HEK293 (cell line): Measurements from ENCODE around the gene ADD1.

Source experiments
- EGR2 ChIP-seq: fragments of 450-650 bp; formaldehyde crosslinking; IDR thresholded peaks from 2 replicates; pipeline ENCODE4 v1.5.1; 2016; ENCODE audit warnings: low read depth, missing biosample characterization, missing genetic modification characterization
- GLI2 ChIP-seq: fragments of 450-650 bp; formaldehyde crosslinking; IDR thresholded peaks from 2 replicates; pipeline ENCODE4; 2017; ENCODE audit warnings: missing biosample characterization, missing genetic modification characterization, low read depth, borderline replicate concordance
- SALL2 ChIP-seq: fragments of 450-650 bp; formaldehyde crosslinking; IDR thresholded peaks from 2 replicates; pipeline ENCODE4 v1.5.0; 2017; ENCODE audit warnings: missing biosample characterization, mild to moderate bottlenecking, missing genetic modification characterization, borderline replicate concordance
- SCRT1 ChIP-seq: fragments of 450-650 bp; formaldehyde crosslinking; IDR thresholded peaks from 2 replicates; pipeline ENCODE4 v1.5.1; 2016; ENCODE audit warnings: missing biosample characterization, missing genetic modification characterization, borderline replicate concordance
- SP7 ChIP-seq: fragments of 450-650 bp; formaldehyde crosslinking; IDR thresholded peaks from 2 replicates; pipeline ENCODE4 v1.5.1; 2016; ENCODE audit warnings: missing biosample characterization, missing genetic modification characterization
- ZFP69B ChIP-seq: fragments of 450-650 bp; formaldehyde crosslinking; IDR thresholded peaks from 2 replicates; pipeline ENCODE4 v1.5.1; 2016; ENCODE audit warnings: missing biosample characterization, missing genetic modification characterization
- ZNF10 ChIP-seq: fragments of 450-650 bp; formaldehyde crosslinking; IDR thresholded peaks from 2 replicates; pipeline ENCODE4 v1.5.1; 2017; ENCODE audit warnings: missing biosample characterization, missing genetic modification characterization
- ZNF140 ChIP-seq: fragments of 450-650 bp; formaldehyde crosslinking; IDR thresholded peaks from 2 replicates; pipeline ENCODE4 v1.5.1; 2016; ENCODE audit warnings: missing biosample characterization, missing genetic modification characterization
- ZNF155 ChIP-seq: fragments of 450-650 bp; formaldehyde crosslinking; IDR thresholded peaks from 2 replicates; pipeline ENCODE4 v1.5.1; 2016; ENCODE audit warnings: missing biosample characterization, missing genetic modification characterization
- ZNF202 ChIP-seq: fragments of 450-650 bp; formaldehyde crosslinking; IDR thresholded peaks from 2 replicates; pipeline ENCODE4 v1.5.1; 2016; ENCODE audit warnings: missing biosample characterization, missing genetic modification characterization, borderline replicate concordance
- ZNF211 ChIP-seq: fragments of 450-650 bp; formaldehyde crosslinking; IDR thresholded peaks from 2 replicates; pipeline ENCODE4 v1.5.1; 2016; ENCODE audit warnings: low read depth, missing biosample characterization, missing genetic modification characterization
- ZNF248 ChIP-seq: fragments of 450-650 bp; formaldehyde crosslinking; IDR thresholded peaks from 2 replicates; pipeline ENCODE4 v1.5.1; 2017; ENCODE audit warnings: missing biosample characterization, missing genetic modification characterization
- ZNF266 ChIP-seq: fragments of 450-650 bp; formaldehyde crosslinking; IDR thresholded peaks from 2 replicates; pipeline ENCODE4 v1.5.1; 2016; ENCODE audit warnings: missing biosample characterization, missing genetic modification characterization, low read depth
- ZNF274 ChIP-seq, 2 experiments: fragments of 200-500 bp in 1 of 2; fragments of 450-650 bp in 1 of 2; sonication (Bioruptor generic) in 1 of 2; formaldehyde crosslinking in 1 of 2; IDR thresholded peaks; 2 replicates each; pipeline versions ENCODE4 v1.5.1 to v1.6.1; 2014 to 2016; ENCODE audit warnings: borderline replicate concordance in 1 of 2, inconsistent platforms in 1 of 2, low read length in 1 of 2, missing biosample characterization in 1 of 2, missing genetic modification characterization in 1 of 2
- ZNF350 ChIP-seq: fragments of 450-650 bp; formaldehyde crosslinking; IDR thresholded peaks from 2 replicates; pipeline ENCODE4 v1.5.0; 2017; ENCODE audit warnings: missing biosample characterization, mild to moderate bottlenecking, missing genetic modification characterization
- ZNF600 ChIP-seq: fragments of 450-650 bp; formaldehyde crosslinking; IDR thresholded peaks from 2 replicates; pipeline ENCODE4 v1.5.1; 2016; ENCODE audit warnings: missing biosample characterization, missing genetic modification characterization
- ZNF623 ChIP-seq: fragments of 450-650 bp; formaldehyde crosslinking; IDR thresholded peaks from 2 replicates; pipeline ENCODE4 v1.5.1; 2016; ENCODE audit warnings: missing biosample characterization, missing genetic modification characterization
- ZNF664 ChIP-seq: fragments of 450-650 bp; formaldehyde crosslinking; IDR thresholded peaks from 2 replicates; pipeline ENCODE4 v1.5.1; 2016; ENCODE audit warnings: missing biosample characterization, missing genetic modification characterization
- ZNF747 ChIP-seq: fragments of 450-650 bp; formaldehyde crosslinking; IDR thresholded peaks from 2 replicates; pipeline ENCODE4 v1.5.1; 2016; ENCODE audit warnings: missing biosample characterization, missing genetic modification characterization
- ZNF768 ChIP-seq: fragments of 450-650 bp; formaldehyde crosslinking; IDR thresholded peaks from 2 replicates; pipeline ENCODE4 v1.5.1; 2018; ENCODE audit warnings: missing biosample characterization, mild to moderate bottlenecking, missing genetic modification characterization
- ZSCAN23 ChIP-seq: fragments of 450-650 bp; formaldehyde crosslinking; IDR thresholded peaks from 2 replicates; pipeline ENCODE4 v1.5.1; 2016; ENCODE audit warnings: missing biosample characterization, missing genetic modification characterization
- TF ChIP-seq, protein P1 (sequence below): fragments of 450-650 bp; formaldehyde crosslinking; IDR thresholded peaks from 2 replicates; pipeline ENCODE4 v1.5.1; 2016; ENCODE audit warnings: missing biosample characterization, missing genetic modification characterization, low read depth
- TF ChIP-seq, protein P2 (sequence below): fragments of 450-650 bp; formaldehyde crosslinking; IDR thresholded peaks from 2 replicates; pipeline ENCODE4 v1.5.1; 2017; ENCODE audit warnings: missing biosample characterization, missing genetic modification characterization
- TF ChIP-seq, protein P3 (sequence below): fragments of 450-650 bp; formaldehyde crosslinking; IDR thresholded peaks from 2 replicates; pipeline ENCODE4 v1.5.1; 2016; ENCODE audit warnings: missing biosample characterization, missing genetic modification characterization
- TF ChIP-seq, protein P4 (sequence below): fragments of 450-650 bp; formaldehyde crosslinking; IDR thresholded peaks from 2 replicates; pipeline ENCODE4 v1.5.1; 2016; ENCODE audit warnings: missing biosample characterization, missing genetic modification characterization
- TF ChIP-seq, protein P5 (sequence below): fragments of 450-650 bp; formaldehyde crosslinking; IDR thresholded peaks from 2 replicates; pipeline ENCODE4; 2016; ENCODE audit warnings: missing biosample characterization, missing genetic modification characterization
- TF ChIP-seq, protein P6 (sequence below): fragments of 450-650 bp; formaldehyde crosslinking; IDR thresholded peaks from 2 replicates; pipeline ENCODE4 v1.5.1; 2016; ENCODE audit warnings: missing biosample characterization, missing genetic modification characterization

ADD1 gene

DNA sequence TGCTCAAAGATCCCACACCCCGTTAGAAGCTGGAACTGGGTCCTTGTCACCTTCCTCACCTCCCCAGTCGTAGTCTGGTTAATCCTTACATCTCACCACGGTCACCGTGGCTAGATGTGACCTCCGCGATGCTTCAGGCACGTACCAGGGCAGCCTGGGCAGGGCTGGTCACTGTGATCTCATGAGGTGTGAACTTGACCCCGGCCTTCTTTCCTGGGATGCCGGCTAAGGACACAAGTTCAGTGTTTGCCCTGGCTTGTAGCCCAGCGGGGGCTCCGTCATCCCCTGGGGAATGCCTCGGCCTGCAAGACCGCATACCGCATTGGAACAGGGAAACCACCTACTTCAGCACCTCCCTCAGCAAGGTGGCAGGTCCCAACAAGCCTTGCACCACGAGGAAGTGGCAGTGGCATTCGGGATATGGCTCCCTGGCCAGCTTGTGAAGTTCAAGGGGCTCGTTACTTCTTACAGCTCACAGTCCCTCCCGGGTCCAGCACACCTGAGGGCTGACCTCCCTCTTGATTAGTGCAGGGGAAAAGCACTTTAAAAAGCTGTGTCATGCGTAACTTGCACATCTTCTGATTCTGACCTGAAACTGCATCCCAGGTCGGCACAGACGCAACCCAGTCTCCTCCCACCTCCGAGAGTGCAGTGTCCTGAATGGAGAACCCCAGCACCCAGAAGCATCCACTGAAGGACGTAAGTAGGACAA lies 93.7 kb downstream of the ADD1 start (continued):
- TF ChIP-seq, protein P1, sequence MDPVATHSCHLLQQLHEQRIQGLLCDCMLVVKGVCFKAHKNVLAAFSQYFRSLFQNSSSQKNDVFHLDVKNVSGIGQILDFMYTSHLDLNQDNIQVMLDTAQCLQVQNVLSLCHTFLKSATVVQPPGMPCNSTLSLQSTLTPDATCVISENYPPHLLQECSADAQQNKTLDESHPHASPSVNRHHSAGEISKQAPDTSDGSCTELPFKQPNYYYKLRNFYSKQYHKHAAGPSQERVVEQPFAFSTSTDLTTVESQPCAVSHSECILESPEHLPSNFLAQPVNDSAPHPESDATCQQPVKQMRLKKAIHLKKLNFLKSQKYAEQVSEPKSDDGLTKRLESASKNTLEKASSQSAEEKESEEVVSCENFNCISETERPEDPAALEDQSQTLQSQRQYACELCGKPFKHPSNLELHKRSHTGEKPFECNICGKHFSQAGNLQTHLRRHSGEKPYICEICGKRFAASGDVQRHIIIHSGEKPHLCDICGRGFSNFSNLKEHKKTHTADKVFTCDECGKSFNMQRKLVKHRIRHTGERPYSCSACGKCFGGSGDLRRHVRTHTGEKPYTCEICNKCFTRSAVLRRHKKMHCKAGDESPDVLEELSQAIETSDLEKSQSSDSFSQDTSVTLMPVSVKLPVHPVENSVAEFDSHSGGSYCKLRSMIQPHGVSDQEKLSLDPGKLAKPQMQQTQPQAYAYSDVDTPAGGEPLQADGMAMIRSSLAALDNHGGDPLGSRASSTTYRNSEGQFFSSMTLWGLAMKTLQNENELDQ, result no peak
- no peak for TF ChIP-seq ZNF155
- TF ChIP-seq ZNF211 (tag by site-specific recombination), result no peak
- TF ChIP-seq, protein P2, sequence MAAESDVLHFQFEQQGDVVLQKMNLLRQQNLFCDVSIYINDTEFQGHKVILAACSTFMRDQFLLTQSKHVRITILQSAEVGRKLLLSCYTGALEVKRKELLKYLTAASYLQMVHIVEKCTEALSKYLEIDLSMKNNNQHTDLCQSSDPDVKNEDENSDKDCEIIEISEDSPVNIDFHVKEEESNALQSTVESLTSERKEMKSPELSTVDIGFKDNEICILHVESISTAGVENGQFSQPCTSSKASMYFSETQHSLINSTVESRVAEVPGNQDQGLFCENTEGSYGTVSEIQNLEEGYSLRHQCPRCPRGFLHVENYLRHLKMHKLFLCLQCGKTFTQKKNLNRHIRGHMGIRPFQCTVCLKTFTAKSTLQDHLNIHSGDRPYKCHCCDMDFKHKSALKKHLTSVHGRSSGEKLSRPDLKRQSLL (tag by site-specific recombination), result no peak
- no peak for TF ChIP-seq ZNF274 (IDR thresholded peaks at IDR 0.05; ENCODE audit: low read length)
- no peak for TF ChIP-seq ZNF274 (tag by site-specific recombination; IDR thresholded peaks at IDR 0.05; ENCODE audit: borderline replicate concordance)
- TF ChIP-seq, protein P3, sequence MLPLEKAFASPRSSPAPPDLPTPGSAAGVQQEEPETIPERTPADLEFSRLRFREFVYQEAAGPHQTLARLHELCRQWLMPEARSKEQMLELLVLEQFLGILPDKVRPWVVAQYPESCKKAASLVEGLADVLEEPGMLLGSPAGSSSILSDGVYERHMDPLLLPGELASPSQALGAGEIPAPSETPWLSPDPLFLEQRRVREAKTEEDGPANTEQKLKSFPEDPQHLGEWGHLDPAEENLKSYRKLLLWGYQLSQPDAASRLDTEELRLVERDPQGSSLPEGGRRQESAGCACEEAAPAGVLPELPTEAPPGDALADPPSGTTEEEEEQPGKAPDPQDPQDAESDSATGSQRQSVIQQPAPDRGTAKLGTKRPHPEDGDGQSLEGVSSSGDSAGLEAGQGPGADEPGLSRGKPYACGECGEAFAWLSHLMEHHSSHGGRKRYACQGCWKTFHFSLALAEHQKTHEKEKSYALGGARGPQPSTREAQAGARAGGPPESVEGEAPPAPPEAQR, result no peak
- no peak for TF ChIP-seq SALL2 (tag by site-specific recombination)
- no peak for TF ChIP-seq EGR2
- no peak for TF ChIP-seq ZNF202 (tag by site-specific recombination)
- no peak for TF ChIP-seq ZFP69B (tag by site-specific recombination)
- TF ChIP-seq, protein P4, sequence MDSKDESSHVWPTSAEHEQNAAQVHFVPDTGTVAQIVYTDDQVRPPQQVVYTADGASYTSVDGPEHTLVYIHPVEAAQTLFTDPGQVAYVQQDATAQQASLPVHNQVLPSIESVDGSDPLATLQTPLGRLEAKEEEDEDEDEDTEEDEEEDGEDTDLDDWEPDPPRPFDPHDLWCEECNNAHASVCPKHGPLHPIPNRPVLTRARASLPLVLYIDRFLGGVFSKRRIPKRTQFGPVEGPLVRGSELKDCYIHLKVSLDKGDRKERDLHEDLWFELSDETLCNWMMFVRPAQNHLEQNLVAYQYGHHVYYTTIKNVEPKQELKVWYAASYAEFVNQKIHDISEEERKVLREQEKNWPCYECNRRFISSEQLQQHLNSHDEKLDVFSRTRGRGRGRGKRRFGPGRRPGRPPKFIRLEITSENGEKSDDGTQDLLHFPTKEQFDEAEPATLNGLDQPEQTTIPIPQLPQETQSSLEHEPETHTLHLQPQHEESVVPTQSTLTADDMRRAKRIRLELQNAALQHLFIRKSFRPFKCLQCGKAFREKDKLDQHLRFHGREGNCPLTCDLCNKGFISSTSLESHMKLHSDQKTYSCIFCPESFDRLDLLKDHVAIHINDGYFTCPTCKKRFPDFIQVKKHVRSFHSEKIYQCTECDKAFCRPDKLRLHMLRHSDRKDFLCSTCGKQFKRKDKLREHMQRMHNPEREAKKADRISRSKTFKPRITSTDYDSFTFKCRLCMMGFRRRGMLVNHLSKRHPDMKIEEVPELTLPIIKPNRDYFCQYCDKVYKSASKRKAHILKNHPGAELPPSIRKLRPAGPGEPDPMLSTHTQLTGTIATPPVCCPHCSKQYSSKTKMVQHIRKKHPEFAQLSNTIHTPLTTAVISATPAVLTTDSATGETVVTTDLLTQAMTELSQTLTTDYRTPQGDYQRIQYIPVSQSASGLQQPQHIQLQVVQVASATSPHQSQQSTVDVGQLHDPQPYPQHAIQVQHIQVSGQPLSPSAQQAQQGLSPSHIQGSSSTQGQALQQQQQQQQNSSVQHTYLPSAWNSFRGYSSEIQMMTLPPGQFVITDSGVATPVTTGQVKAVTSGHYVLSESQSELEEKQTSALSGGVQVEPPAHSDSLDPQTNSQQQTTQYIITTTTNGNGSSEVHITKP (tag by site-specific recombination), result peak; percentile 52
- no peak for TF ChIP-seq ZNF10
- TF ChIP-seq ZNF266 (tag by site-specific recombination), result no peak
- no peak for TF ChIP-seq ZNF140 (tag by site-specific recombination)
- TF ChIP-seq ZNF350, result no peak
- TF ChIP-seq, protein P5, sequence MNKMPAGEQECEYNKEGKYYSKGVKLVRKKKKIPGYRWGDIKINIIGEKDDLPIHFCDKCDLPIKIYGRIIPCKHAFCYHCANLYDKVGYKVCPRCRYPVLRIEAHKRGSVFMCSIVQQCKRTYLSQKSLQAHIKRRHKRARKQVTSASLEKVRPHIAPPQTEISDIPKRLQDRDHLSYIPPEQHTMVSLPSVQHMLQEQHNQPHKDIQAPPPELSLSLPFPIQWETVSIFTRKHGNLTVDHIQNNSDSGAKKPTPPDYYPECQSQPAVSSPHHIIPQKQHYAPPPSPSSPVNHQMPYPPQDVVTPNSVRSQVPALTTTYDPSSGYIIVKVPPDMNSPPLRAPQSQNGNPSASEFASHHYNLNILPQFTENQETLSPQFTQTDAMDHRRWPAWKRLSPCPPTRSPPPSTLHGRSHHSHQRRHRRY (tag by site-specific recombination), result no peak
- peak; percentile 52; the same call in 1 of the 2 replicates for TF ChIP-seq SP7 (tag by site-specific recombination)
- peak; percentile 48; the same call in 1 of the 2 replicates for TF ChIP-seq ZNF600 (tag by site-specific recombination)
- TF ChIP-seq ZNF623 (tag by site-specific recombination), result no peak
- no peak for TF ChIP-seq ZSCAN23
- no peak for TF ChIP-seq ZNF664 (tag by site-specific recombination)
- TF ChIP-seq, protein P6, sequence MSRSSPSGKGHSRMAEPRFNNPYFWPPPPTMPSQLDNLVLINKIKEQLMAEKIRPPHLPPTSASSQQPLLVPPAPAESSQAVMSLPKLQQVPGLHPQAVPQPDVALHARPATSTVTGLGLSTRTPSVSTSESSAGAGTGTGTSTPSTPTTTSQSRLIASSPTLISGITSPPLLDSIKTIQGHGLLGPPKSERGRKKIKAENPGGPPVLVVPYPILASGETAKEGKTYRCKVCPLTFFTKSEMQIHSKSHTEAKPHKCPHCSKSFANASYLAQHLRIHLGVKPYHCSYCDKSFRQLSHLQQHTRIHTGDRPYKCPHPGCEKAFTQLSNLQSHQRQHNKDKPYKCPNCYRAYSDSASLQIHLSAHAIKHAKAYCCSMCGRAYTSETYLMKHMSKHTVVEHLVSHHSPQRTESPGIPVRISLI (tag by site-specific recombination), result no peak
- no peak for TF ChIP-seq ZNF747
- no peak for TF ChIP-seq ZNF248 (tag by site-specific recombination)
- TF ChIP-seq SCRT1, result no peak
- TF ChIP-seq ZNF768 (tag by site-specific recombination), result no peak
- no peak for TF ChIP-seq GLI2 (tag by site-specific recombination)
